Retinal pigment epithelial cell (primary cell): ENCODE data around the gene IGSF8.

Source experiments
- DNase-seq: peaks from one replicate; pipeline ENCODE4 v3.0.0-alpha.2; 2010; ENCODE audit warnings: low read depth
- H3K4me3 ChIP-seq: 2 replicates; pipeline ENCODE4 v1.5.1; 2011; ENCODE audit warnings: mild to moderate bottlenecking, low read length, control low read depth, moderate library complexity
- TF ChIP-seq, protein P1 (sequence below): conservative IDR thresholded peaks from 2 replicates; pipeline ENCODE4 v1.5.1; 2011; ENCODE audit warnings: low read depth, low read length, control low read depth, inconsistent platforms

IGSF8 gene

DNA sequence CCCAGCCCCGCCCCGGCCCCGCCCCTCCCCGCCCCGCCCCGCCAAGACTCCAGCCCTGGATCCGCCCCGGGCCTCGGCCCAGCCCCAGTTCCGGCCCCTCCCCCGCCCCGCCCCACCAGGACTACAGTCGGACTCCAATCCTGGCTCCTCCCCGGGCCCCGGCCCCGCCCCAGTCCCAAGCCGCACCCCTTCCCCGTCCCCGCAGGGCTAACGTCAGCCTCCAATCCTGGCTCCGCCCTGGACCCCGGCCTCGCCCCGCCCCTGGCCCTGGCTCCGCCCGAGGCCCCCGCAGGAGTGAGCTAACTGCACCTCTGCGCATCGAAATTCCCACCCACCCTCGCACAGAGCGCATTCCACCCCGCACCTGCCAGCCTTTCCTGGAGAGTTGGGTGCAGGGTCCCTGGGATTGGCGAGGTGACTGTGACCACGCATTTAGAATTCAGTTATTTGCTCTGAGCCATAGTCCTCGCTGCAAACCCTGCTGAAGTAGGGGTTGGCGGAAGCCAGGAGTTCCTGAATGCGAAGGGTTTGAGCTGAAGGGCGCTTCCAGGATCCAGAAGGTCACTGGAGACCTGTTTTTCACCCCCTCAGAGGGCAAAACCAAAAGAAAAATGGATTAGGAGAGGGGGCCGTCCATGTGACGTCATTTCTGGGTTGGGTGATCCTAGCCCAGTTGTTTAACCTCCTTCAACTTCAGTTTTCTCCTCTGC is 588 bp upstream of the IGSF8 start:
- TF ChIP-seq, protein P1, sequence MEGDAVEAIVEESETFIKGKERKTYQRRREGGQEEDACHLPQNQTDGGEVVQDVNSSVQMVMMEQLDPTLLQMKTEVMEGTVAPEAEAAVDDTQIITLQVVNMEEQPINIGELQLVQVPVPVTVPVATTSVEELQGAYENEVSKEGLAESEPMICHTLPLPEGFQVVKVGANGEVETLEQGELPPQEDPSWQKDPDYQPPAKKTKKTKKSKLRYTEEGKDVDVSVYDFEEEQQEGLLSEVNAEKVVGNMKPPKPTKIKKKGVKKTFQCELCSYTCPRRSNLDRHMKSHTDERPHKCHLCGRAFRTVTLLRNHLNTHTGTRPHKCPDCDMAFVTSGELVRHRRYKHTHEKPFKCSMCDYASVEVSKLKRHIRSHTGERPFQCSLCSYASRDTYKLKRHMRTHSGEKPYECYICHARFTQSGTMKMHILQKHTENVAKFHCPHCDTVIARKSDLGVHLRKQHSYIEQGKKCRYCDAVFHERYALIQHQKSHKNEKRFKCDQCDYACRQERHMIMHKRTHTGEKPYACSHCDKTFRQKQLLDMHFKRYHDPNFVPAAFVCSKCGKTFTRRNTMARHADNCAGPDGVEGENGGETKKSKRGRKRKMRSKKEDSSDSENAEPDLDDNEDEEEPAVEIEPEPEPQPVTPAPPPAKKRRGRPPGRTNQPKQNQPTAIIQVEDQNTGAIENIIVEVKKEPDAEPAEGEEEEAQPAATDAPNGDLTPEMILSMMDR: no peak
- peak; percentile 59 for DNase-seq

DNA sequence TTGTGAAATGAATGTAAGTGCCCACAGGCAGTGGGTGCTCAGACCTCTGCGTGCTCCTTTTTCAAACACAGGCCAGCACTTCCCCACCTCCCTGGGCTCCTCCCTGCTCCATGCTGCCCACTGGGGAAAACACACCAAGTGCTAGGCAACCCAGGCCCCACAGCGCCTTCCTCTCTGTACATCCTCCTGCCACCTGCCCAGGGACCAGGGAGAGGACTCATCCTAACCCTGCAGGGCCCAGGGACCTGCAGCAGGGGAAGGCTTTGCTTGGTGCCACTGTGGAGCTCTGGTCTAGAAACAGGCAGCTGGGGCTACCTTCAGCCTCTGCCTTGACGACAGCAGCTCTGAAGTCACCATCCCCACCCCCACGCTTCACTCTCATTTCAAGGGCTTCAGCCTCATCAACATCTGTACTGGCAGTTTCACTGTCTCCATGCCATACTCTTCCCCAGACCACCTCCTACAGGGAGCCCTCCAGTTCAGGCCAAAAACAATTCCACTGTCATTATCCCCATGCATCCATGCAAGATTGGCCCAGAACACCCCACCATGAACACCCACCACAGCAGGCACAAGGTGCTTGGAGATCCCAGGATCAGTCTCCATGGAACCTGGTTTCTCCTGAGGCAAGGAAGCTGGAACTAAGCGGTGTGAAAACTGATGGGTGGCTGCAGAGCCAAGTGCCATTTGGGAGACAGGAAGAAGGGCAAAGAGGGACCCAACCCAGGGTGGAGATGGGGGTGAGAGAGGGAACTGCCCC is 1.1 kb downstream of the IGSF8 start:
- peak overlapping the region; percentile 66 for H3K4me3 ChIP-seq

More for the DNA sequence above, 588 bp upstream of the IGSF8 start:
- H3K4me3 ChIP-seq: peak overlapping the region; percentile 69

DNA sequence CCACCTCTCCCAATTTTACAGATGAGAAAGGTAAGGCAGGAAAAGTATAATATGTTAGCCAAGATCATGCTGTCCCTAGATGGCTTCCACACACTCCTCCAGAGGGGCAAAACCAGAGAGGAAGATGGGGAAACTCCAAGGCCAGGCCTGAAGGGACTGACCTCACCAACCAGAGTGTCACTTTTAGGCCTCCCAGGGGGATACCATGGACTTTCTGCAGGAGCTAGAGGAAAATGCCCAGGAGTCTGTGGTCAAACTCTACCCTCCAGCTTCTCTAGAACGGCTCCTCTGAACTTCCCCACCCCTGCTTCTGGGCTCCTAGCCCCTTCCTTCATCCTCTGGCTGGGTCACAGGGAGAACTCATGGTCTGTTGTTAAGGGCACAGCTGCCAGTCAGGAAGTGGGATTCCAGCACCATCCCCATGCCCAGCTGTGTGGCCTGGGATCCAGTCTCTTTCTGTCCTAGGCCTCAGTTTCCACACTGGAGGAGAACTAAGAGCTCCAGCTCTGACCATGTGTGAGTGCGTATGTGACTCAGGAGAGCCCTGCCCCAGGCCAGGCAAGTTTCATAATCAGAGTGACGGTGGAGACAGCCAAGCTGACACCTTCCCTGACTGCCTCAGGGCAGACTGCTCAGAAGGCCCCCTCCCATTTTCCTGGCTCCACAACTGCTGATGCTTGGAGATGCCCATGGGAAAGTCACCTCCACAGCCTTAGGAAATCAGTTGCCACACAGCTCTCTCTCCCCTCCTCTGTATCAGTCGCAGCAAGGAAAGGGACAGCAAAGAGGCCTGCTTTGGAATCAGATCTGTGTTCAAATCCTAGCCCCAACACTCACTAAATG is 1.9 kb downstream of the IGSF8 start:
- H3K4me3 ChIP-seq: no peak overlapping the region
- TF ChIP-seq, protein P1: no peak
- DNase-seq: no peak

More for the DNA sequence above, 1.1 kb downstream of the IGSF8 start:
- TF ChIP-seq, protein P1: no peak
- no peak for DNase-seq

DNA sequence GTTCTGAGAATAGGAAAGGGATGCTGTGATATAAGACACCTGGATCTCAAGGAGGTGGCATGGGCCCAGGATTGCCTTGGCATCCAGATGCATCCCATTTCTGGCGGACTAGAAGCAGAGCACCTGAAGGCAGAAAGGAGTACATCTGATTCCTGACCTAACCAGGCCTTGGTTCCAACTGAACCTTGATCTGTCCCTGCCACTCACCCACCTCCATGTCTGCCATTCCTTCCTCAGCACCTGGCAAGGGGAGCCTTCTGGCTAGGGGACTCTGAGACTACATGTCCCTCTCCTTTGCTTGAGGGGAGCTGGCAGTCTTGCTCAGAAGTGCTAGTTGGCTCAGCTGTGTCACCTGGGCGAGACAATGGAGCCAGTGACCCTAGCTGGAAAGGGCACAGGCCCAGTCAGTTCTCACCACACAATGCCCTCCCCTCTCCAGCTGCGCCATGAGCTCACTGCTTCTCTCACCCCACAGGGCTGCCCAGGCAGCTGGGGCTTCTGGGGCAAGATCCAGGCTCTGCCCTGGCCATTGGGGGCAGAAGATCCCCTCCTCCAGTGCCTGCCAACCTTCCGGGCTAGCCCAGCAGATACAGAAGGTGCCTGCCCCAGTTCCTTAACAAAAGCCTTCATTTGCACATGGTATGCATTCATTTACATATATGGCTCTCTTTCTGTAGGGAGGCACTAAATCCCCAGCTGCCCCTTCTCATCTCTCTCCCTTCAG is 2.9 kb downstream of the IGSF8 start:
- no peak overlapping the region for H3K4me3 ChIP-seq
- TF ChIP-seq, protein P1: no peak
- no peak for DNase-seq

DNA sequence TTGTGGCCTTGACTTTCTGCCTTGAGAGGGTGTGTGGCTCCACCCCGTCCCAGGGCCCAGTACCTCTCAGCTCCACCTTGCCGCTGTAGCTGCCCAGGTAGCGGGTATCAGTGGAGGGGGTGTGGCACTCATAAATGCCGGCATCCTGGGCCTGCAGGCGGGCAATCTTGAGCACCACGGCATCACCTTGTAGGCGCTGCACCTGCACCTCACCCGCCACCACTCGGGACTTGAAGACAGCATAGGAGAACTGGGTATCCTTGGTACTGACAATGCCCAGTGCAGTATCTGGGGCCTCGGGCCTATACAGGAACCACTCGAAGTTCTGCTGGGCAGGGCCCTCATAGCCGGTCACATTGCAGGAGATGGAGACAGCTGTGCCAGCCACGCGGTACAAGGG is 3.6 kb downstream of the IGSF8 start:
- TF ChIP-seq, protein P1: no peak

DNA sequence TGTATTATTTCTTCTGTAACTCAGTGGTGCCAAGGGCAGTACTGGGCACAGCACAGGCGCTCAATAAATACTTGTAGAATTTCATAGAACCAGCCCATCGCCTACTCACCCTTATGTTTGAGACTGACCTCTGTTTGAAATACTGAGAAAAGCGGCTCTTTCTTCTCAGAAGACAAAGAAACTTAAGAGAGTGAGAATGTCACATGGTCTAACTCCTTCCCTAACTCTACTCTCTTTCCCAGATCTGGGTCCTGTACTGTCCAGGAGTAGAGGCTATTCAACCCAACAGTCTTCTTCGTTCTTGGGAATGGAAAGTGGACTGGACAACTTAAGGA is 4.2 kb downstream of the IGSF8 start:
- H3K4me3 ChIP-seq: no peak overlapping the region
- no peak for DNase-seq
- TF ChIP-seq, protein P1: no peak

More for the DNA sequence above, 3.6 kb downstream of the IGSF8 start:
- no peak for DNase-seq
- H3K4me3 ChIP-seq: no peak overlapping the region
